HG02763 (cell line): Measurements from ENCODE around the gene MYH11.
"Not testable (repeated sequence)": the region's sequence is repeated elsewhere in the genome, so short reads cannot be mapped to it uniquely, and the experiment has no call there.

Source experiments
- ATAC-seq: cut with Tn5 transposase; IDR thresholded peaks from one replicate; pipeline ENCODE4 v1.9.1; 2021; ENCODE audit warnings: mild to moderate bottlenecking, moderate library complexity; ENCODE audit not compliant: unreplicated experiment

The MYH11 gene

GRCh38 chr16:15723808-15724207 is 133.0 kb downstream of the MYH11 start:
- ATAC-seq = no peak

GRCh38 chr16:15721018-15721417 is 135.8 kb downstream of the MYH11 start:
- ATAC-seq = no peak

GRCh38 chr16:15716694-15717447 is 140.0 kb downstream of the MYH11 start:
- no peak for ATAC-seq

GRCh38 chr16:15715221-15715620 is 141.6 kb downstream of the MYH11 start:
- no peak for ATAC-seq

- ATAC-seq = no peak
Measured at GRCh38 chr16:15714393-15715172, 142.2 kb downstream of the MYH11 start.

GRCh38 chr16:15708997-15709396 is 147.8 kb downstream of the MYH11 start:
- ATAC-seq = no peak

GRCh38 chr16:15708096-15708495 is 148.7 kb downstream of the MYH11 start:
- ATAC-seq = no peak

- no peak for ATAC-seq
Measured at GRCh38 chr16:15707332-15707731, 149.5 kb downstream of the MYH11 start.

- no peak for ATAC-seq
Measured at GRCh38 chr16:15705064-15705565, 151.7 kb downstream of the MYH11 start.

GRCh38 chr16:15704545-15704987 is 152.3 kb downstream of the MYH11 start:
- ATAC-seq = no peak

GRCh38 chr16:15703029-15703736 is 153.6 kb downstream of the MYH11 start:
- ATAC-seq = no peak

- ATAC-seq = no peak
Measured at GRCh38 chr16:15701975-15702970, 154.6 kb downstream of the MYH11 start.

- ATAC-seq = no peak
Measured at GRCh38 chr16:15701367-15701766, 155.5 kb downstream of the MYH11 start.

- no peak for ATAC-seq
Measured at GRCh38 chr16:15699819-15700218, 157.0 kb downstream of the MYH11 start.

GRCh38 chr16:15694499-15694898 is 162.3 kb downstream of the MYH11 start:
- no peak for ATAC-seq

- ATAC-seq = not testable (repeated sequence)
Measured at GRCh38 chr16:15692508-15692907, 164.3 kb downstream of the MYH11 start.

- no peak for ATAC-seq
Measured at GRCh38 chr16:15691046-15691445, 165.8 kb downstream of the MYH11 start.

- ATAC-seq = no peak
Measured at GRCh38 chr16:15690296-15690695, 166.5 kb downstream of the MYH11 start.

GRCh38 chr16:15689290-15689689 is 167.5 kb downstream of the MYH11 start:
- no peak for ATAC-seq

GRCh38 chr16:15686287-15686686 is 170.5 kb downstream of the MYH11 start:
- ATAC-seq = no peak
